ENCODE measurements around the gene GAPT.
"Not testable (repeated sequence)": the region's sequence is repeated elsewhere in the genome, so short reads cannot be mapped to it uniquely, and the experiment has no call there.

The GAPT gene

DNA sequence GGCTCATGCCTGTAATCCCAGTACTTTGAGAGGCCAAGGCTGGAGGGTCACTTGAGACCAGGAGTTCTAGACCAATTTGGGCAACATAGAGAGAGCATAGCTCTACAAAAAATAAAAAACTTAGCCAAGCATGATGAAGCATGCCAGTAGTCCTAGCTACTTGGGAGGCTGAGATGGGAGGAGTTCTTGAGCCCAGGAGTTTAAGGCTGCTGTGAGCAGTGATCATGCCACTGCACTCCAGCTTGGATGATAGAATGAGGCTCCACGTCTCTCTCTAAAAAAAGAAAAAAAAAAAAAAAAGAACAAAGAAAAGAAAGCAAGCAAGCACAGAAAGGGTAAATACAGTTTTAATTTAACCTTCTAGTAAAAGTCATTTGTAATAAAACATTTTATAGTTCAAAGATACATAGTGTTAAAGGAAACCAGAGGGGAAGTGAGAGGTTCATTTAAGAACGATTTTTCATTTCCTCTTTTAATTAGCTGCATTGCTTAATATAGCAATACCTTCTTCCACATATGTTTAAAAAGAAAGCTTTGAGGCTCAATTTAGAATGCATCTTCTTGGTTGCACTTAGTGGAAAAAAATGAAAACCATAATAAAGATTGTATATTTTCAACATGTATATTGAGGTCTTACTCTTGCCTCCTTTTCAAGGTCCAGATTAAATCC lies 14.9 kb downstream of the GAPT start:
- no peak for DNase-seq

DNA sequence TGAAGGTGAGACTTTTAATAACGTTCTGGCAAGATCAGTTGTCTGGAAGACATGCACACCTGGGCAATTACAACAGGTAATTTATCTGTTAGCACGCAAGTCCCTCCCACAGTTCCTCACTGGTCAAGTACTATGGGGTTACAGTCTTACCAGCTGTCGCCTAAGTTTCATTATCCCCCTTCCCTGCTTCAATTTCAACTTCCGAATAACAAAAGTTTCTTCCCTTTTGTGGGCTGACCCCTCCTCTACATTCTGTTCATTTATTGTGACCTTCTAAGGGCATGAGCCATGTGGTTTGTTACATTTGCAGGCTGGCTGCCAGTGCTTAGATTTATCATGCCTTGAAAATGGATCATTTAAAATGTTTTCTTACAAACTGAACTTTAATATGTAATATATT lies 16.5 kb downstream of the GAPT start:
- DNase-seq = no peak

DNA sequence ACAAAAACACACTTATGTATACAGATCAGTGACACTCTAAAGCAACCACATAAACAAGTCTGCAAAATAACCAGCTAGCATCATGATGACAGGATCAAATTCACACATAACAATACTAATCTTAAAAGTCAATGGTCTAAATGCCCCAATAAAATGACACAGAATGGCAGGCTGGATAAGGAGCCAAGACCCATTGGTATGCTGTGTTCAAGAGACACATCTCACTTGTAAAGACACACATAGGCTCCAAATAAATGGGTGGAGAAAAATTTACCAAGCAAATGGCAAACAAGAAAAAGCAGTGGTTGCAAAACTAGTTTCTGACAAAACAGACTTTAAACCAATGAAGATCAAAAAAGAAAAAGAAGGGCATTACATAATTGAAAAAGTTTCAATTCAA lies 26.0 kb downstream of the GAPT start:
- no peak for DNase-seq

DNA sequence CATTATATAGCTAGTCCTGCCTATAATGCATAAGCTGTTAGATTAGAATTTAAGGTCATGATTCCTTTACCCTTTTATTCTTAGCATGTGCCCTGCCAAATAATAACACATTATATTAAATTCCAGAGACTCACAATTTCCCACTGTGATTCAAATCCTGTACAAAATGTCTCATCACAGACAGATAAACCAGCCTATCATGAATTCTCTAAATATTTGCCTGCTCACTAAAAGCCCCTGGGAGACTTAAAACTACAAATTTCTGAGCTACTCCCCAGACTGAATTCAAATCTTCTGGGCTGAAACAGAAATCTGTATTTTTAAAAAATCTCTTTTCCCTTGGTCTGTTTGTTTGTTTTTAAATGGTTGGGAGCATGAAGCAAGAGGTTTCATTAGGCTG lies 32.7 kb downstream of the GAPT start:
- no peak for DNase-seq

DNA sequence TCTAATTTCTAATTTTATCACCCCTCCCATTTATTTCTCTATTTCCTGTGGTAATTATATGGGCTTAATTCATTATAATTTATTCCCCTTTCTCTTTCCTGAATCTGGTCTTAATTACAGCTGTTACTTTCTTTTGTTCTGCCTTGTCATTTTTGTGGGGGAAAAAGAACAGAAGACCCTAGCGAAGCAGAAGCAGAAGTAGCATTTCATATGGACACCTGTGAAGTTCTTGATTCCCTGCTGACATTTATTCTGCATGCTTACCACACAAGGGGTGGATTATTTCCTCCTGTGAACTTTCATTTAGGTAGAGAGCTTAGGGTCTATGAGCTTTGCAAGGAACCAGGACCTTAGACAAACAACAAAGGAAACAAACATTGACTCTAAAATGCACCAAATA lies 33.3 kb downstream of the GAPT start:
- DNase-seq = no peak

DNA sequence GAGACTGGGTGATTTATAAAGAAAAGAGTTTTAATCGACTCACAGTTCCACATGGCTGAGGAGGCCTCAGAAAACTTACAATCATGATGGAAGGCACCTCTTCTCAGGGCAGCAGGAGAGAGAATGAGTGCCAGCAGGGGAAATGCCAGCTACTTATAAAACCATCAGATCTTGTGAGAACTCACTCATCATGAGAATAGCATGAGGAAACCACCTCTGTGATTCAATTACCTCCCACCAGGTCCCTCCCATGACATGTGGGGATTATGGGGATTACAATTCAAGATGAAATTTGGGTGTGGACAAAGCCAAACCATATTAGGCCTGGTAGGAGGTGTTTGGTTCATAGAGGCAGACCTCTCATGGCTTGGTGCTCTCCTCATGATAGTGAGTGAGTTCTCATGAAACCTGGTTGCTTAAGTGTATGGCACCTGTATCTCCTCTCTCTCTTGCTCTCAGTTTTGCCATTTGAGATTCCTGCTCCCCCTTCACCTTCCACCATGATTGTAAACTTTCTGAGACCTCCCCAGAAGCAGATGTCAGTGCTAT lies 39.8 kb downstream of the GAPT start:
- no peak for DNase-seq

DNA sequence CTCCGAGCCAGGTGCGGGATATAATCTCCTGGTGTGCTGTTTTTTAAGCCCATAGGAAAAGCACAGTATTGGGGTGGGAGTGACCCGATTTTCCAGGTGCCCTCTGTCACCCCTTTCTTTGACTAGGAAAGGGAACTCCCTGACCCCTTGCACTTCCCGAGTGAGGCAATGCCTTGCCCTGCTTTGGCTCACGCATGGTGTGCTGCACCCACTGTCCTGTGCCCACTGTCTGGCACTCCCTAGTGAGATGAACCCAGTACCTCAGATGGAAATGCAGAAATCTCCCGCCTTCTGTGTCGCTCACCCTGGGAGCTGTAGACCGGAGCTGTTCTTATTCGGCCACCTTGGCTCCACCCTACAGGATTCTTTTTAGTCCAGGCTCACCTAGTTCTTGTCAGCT lies 50.7 kb downstream of the GAPT start:
- not testable (repeated sequence) for DNase-seq

DNA sequence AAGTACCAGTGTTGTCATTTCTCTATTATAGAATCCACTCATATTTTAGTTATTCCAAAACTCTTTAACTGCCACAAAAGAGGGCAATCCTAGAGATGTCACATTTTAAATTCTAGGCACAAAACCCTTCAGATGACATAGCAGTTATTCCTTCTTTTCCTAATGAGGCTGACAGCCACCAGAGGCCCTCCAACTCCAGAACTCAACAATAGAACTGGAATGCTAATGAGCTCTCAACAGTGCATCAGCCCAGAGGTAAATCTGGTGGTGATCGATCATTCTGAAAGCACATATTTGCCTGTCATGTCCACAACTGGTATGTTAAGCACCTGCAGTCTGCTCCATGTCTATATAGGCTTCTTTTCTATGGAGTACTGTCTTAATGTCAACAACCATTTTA lies 51.5 kb downstream of the GAPT start:
- DNase-seq = no peak

DNA sequence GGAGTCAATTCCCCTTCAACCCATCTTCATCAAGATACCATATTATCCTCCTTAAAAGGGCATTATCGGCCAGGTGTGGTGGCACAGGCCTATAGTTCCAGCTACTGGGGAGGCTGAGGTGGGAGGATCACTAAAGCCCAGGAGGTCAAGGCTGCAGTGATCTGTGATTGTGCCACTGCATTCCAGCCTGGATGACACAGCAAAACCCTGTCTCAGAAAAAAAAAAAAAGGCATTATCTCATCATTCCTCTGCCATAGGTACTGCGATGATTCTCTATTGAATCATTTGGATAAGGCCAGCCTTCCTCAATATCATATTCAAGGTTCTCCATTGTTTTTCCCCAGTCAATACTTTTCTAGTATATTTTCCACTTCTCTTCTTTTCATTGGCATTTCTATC lies 52.5 kb downstream of the GAPT start:
- DNase-seq = no peak

DNA sequence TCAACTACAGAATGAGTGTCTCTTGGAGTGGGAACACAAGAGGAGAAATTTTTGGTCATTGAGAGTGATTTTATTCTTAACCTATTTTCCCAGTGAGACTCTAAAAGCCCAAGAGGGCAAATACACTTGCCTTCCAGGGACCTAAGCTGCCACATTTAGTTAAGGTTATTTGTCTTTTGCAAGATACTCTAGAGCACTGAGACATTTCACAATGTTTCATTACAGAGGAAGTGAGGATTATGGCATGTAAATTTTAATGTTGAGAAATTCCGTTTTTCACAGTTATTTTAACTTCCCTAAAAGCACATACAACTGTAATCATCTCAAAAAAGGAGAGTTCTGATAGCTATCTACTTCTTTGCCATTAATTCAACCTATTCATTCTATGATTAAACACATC lies 53.0 kb downstream of the GAPT start:
- no peak for DNase-seq

DNA sequence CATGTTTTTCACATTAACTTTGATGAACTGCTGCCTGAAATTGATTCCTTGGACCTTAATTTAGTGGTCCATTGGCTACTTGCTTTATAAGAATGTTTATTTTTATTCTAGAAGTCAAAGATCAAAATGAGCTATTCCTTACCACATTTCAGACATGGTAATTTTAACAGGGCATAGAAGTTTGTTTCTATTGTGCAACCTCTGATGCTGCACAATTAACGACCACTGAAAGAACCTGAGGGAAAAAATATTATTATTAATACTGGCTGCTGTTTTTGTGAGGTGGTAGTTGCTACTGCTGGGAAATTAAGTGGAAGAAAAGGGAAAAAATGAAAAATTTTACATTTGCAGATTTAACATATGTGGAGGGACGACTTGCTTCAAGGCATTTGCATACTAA lies 53.7 kb downstream of the GAPT start:
- no peak for DNase-seq

DNA sequence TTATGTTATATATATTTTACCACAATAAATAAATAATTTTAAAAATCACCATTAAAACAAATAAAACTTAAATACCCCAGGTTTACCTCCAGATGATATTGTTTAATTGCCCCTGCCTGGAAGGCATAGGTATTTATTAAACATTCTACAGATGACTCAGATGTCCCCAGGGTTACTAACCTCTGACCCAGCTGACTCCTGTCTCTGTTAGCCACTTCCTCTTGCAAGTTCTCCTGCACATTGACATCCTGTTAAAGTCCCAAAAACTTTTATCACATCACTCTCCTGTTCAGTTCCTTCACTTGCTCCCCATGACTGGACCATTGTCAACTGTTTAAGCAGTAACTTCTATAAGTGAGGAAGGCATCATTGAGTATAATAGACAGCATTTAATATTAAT lies 54.7 kb downstream of the GAPT start:
- no peak for DNase-seq

All from stimulated activated CD4-positive, alpha-beta T cell treated with anti-CD3 and anti-CD28 coated beads, Interleukin-4, amount 100 ng/mL, for 4 hours (primary cell).